ENCODE measurements around the gene C1orf56. TPM values are rescaled to one million over a fixed set of nuclear protein-coding genes. Genes with fewer than 3 reads are reported as not detected.

The C1orf56 gene
- total and polyA plus RNA-seq, 2 of the 13 experiments (the other 11 are each of a cell fraction or from before 2014, with no cell fraction given), result 1.5 to 3.2 TPM

GRCh38 chr1:151008244-151009205 is 39.0 kb upstream of the C1orf56 start, which contains the start of gene PRUNE1 (continued):
- TF ChIP-seq NCOR1 (IDR thresholded peaks at IDR 0.05; ENCODE audit: borderline replicate concordance, low read length) (peak; percentile 47; the same call in 1 of the 2 replicates), GRHL1 (CRISPR knock-in tag; conservative IDR thresholded peaks at IDR 0.05) (no peak), ATF7-NPFF (CRISPR knock-in tag; IDR thresholded peaks at IDR 0.05; ENCODE audit: low read depth) (peak; percentile 80), ARID2 (CRISPR knock-in tag; IDR thresholded peaks at IDR 0.05; ENCODE audit: borderline replicate concordance) (no peak), ZNF235 (CRISPR knock-in tag; IDR thresholded peaks at IDR 0.05; ENCODE audit: borderline replicate concordance) (no peak), NR2F1 (CRISPR knock-in tag; IDR thresholded peaks at IDR 0.05) (peak in 1 of 2 experiments; percentile 56; a peak in 2 of 4 replicates), ZNF317 (CRISPR knock-in tag; IDR thresholded peaks at IDR 0.05) (0 out of 2 replicates have a peak, but pooled peaks have one; percentile 37), RBM39 (IDR thresholded peaks at IDR 0.05; ENCODE audit: low read depth, low read length, poor library complexity, severe bottlenecking) (peak; percentile 57), HHEX (CRISPR knock-in tag; IDR thresholded peaks at IDR 0.05) (no peak), ZSCAN30 (CRISPR knock-in tag; IDR thresholded peaks at IDR 0.05) (no peak), ZNF3 (CRISPR knock-in tag; IDR thresholded peaks at IDR 0.05) (no peak), PHF20 (CRISPR knock-in tag; IDR thresholded peaks at IDR 0.05) (peak; percentile 10; the same call in 1 of the 2 replicates), AHDC1 (CRISPR knock-in tag; IDR thresholded peaks at IDR 0.05; ENCODE audit: borderline replicate concordance) (no peak), SP2 (CRISPR knock-in tag; IDR thresholded peaks at IDR 0.05) (no peak), ZNF761 (CRISPR knock-in tag; conservative IDR thresholded peaks at IDR 0.05) (no peak), GATAD1 (CRISPR knock-in tag; IDR thresholded peaks at IDR 0.05) (peak; percentile 30; the same call in 1 of the 2 replicates), PAF1 (CRISPR knock-in tag; IDR thresholded peaks at IDR 0.05) (no peak), ZNF382 (CRISPR knock-in tag; IDR thresholded peaks at IDR 0.05; ENCODE audit: borderline replicate concordance) (no peak), ZNF570 (CRISPR knock-in tag; IDR thresholded peaks at IDR 0.05; ENCODE audit: borderline replicate concordance) (no peak), POLR2AphosphoS2 (IDR thresholded peaks at IDR 0.05; ENCODE audit: low read depth, low read length) (no peak)
- TF ChIP-seq, protein P1, sequence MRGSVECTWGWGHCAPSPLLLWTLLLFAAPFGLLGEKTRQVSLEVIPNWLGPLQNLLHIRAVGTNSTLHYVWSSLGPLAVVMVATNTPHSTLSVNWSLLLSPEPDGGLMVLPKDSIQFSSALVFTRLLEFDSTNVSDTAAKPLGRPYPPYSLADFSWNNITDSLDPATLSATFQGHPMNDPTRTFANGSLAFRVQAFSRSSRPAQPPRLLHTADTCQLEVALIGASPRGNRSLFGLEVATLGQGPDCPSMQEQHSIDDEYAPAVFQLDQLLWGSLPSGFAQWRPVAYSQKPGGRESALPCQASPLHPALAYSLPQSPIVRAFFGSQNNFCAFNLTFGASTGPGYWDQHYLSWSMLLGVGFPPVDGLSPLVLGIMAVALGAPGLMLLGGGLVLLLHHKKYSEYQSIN (CRISPR knock-in tag; IDR thresholded peaks at IDR 0.05; ENCODE audit: borderline replicate concordance), result no peak
